GM21825 (cell line): ENCODE data around the gene GNA12.

Source experiments
- ATAC-seq: cut with Tn5 transposase; IDR thresholded peaks from one replicate; pipeline ENCODE4 v1.9.1; 2021; ENCODE audit warnings: mild to moderate bottlenecking, moderate library complexity; ENCODE audit not compliant: unreplicated experiment

GNA12 gene

DNA sequence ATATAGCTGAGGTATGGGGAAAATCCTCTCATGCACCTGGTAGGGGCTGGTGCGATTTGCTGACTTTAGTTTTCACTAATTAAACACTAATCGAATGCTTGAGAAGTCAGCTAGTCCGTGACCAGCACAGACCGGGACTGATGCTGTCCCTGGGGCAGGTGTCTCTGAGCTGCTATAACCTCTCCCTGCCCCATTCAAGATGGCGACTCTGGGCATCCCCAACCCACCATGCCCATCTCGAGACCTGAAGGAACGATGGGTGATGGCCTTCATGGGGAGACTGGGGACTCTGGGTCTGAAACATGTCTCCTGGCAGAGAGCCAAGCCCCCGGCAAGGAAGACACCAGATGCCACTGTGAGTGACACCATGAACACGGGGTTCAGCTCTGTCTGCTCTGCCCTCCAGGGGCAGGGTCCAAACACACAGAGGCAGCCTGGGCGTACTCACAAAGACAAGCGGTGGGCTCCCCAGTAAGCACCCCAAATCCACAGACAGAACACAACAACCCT lies 57.4 kb downstream of the GNA12 start:
- ATAC-seq: no peak

DNA sequence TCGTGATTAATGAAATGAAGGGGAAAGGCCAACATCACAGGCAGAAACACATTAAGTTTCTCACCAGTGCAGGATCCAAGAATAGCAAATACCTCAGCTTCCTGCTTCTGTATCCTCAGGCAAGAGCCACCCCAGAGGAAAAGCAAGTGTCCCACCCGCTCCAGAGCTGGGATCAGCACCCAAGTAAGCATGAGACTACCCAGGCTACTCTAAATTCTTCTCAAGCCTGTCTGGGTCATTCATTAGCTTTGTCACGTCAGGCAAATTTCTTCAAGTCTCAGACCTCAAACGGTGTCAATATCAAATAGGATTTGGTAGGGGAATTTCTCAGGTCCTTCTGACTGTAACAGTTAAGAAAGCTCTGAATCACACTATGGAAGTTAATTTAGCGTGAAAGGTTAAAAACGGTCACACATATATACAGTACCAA lies 59.0 kb downstream of the GNA12 start:
- ATAC-seq: peak; percentile 47

GRCh38 chr7:2782565-2782964 lies 61.5 kb downstream of the GNA12 start:
- ATAC-seq: no peak

DNA sequence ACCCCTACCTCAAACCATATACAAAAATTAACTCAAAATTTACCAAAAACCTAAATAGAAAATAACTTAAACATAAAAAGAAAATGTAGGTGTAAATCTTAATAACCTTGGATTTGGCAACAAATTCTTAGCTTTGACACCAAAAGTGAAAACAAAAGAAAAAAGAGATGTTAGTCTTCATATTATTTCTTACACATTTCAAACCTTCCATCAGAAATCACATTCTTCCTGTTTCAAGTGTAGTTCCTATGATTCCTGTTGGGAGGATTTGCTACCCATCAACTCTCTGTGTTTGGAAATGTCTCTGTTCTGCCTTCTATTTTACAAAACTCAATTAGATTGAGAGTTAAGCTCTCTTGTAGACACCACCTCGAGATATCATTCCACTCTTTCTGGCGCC lies 62.0 kb downstream of the GNA12 start:
- ATAC-seq: no peak

- ATAC-seq: no peak
Observed at GRCh38 chr7:2781636-2782035, 62.5 kb downstream of the GNA12 start.

DNA sequence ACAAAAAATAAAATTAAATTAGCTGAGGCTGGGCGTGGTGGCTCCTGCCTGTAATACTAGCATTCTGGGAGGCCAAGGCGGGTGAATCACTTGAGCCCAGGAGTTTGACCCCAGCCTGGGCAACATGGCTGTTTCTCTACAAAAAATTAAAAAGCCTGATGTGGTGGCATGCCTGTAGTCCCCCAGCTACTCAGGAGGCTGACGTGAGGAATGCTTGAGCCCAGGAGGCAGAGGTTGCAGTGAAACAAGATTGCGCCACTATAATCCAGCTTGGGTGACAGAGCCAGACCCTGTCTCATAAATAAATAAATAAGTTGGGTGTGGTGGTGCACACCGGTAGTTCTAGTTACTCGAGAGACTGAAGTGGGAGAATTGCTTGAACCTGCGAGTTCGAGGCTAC lies 65.1 kb downstream of the GNA12 start:
- no peak for ATAC-seq

- no peak for ATAC-seq
Observed at GRCh38 chr7:2777898-2778535, 66.1 kb downstream of the GNA12 start.

- ATAC-seq: no peak
Observed at GRCh38 chr7:2776401-2776800, 67.7 kb downstream of the GNA12 start.

DNA sequence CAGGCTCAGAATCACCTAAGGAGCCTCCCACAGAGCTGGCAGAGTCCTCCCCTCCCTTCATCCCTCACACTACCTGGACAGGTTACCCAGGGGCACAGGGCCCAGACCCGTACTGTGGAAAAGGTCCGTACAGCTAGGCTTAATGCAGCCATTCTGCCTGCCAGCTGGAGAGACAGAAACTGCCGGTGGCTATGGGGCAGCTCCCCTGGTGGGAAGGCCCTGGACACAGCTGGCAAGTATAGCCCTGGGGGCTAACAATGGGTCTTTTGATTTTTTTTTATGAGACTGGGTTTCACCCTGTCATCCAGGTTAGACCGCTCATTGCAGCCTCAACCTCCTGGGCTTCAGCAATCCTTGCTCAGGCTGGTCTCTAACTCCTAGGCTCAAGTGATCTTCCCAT lies 68.3 kb downstream of the GNA12 start:
- ATAC-seq: no peak

GRCh38 chr7:2775376-2775775 lies 68.7 kb downstream of the GNA12 start:
- no peak for ATAC-seq

DNA sequence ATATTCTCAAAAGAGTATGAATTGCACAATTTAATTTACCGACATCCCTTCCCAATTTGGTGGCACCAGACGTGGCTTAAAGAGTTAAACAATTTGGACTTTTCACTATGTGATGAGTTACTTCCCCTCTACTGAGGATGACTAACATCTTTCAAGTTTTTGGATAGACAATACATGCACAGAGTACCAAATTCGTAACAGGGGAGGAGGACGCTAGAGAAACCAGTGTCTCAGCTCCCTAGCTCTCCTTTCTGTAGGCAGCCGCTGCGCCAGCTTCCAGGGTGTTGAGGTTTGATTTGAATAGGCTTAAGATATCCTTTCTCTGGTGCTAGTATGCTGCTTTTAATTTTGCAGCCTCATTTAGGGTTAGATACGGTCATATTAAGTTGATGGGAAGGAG lies 69.2 kb downstream of the GNA12 start:
- ATAC-seq: no peak

GRCh38 chr7:2774280-2774679 lies 69.8 kb downstream of the GNA12 start:
- no peak for ATAC-seq

- no peak for ATAC-seq
Observed at GRCh38 chr7:2773608-2774007, 70.5 kb downstream of the GNA12 start.

GRCh38 chr7:2771274-2771731 lies 72.8 kb downstream of the GNA12 start:
- no peak for ATAC-seq

DNA sequence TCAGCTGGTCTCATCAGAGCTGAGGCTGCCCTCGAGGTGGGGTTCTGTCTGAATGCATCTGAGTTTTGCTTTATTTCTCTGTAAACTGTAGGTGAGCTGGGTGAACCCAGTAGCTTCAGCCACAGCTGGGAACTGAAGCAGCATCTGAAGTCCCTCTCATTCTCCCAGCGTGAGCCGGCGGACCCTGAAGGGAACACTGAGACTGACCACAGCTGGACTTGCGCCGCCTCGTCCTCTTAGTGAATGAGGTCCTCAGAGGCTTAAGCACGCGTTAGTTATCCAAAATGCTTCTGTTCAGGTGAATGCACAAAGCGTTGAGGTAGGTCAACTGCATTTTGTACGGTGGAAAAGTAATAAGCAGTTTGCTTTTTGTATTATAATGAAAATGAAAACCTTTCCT lies 79.5 kb downstream of the GNA12 start:
- no peak for ATAC-seq

- no peak for ATAC-seq
Observed at GRCh38 chr7:2763597-2763996, 80.5 kb downstream of the GNA12 start.

DNA sequence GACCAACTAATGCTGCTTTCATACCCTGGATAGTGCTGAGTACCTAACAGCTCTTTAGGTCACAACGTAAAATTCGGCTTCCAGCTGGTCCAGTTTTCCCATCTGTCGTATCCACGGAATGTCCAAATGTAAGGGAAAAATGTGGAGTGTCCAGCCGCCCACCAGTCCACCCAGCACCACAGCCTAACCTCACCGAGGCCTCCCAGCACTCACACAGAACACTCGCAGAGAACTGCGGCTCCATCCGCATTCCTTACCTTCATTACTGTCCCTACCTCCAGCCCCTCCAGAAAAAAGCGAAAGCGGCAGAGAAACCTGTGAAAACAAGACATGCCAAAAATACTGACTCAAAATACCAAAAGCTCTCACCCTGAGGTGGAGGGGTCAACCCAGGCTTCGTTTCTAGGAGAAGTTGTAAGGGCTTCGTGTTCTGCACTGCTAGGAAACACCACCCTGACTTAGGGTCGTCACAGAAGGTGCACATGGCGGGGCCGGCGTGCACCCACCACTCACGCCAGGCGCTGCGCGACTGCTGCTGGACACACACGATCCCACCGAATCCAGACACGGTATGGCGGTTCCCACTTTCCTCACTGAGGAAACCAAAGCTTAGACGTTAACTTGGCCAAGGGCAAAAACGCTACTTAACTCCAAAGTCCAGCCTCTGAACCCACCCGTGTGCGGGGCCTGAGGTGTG lies 82.2 kb downstream of the GNA12 start:
- no peak for ATAC-seq

GRCh38 chr7:2761131-2761624 lies 82.9 kb downstream of the GNA12 start:
- no peak for ATAC-seq

DNA sequence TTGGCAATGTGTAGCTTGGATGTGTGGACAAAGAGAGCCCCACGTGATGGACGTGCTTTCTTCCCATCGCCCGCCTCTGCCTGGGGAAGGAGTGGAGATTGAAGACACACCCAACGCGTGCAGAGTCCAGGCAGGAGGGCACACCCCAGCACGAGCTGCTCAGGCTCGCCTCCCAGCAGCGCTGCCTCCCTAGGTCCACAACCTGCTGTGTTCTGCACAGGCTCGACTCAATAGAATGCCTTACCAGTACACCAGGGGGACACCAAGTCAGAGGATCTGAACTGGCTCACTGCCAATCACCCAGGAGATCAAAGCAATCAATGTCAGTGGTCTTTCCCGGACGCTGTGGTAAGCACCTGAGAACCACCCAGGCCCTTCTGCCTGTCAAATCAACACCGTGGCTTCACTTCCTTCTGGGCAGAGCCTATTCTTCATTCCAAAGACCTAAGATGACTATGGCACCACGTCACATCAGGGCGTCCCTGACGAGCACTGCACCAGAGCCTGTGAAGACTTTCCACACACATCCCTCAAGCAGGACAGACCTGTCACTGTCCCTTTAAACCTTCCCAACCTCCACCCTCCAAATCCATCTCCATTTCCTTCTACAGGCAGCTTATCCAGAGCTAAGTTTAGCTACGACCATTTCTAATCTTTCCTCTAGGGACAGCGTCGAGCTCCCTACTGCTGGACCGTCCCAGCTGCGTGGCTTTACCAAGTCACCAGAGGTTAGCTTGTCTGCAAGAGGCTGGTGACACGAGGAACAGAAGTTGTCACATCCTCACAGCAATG lies 83.8 kb downstream of the GNA12 start:
- no peak for ATAC-seq

DNA sequence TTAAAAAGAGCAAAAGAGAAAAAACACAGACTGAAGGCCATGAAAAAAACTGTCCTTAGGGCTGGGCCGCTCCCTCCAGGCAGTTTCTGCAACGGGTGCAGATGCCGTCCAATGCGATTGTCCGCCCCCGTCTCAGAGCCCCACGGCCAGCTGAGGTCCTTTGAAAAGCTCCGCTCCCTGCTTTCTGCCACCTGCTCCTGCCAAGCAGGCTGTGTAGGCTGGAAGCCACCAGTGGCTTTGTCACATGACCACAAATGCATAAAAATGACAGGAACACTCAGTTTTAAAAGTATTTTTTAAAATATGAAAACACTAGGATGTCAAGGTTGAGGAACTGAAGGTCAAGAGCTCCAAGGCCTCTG lies 84.4 kb downstream of the GNA12 start:
- no peak for ATAC-seq
